HG03460 (cell line): ENCODE data around the gene SUPT4H1.

Source experiments
- ATAC-seq: cut with Tn5 transposase; IDR thresholded peaks from one replicate; pipeline ENCODE4 v1.9.1; 2021; ENCODE audit not compliant: unreplicated experiment

The SUPT4H1 gene

GRCh38 chr17:58365185-58365979, 13.4 kb upstream of the SUPT4H1 start:
- ATAC-seq: no peak

GRCh38 chr17:58364270-58364942, 12.4 kb upstream of the SUPT4H1 start:
- ATAC-seq: no peak

DNA sequence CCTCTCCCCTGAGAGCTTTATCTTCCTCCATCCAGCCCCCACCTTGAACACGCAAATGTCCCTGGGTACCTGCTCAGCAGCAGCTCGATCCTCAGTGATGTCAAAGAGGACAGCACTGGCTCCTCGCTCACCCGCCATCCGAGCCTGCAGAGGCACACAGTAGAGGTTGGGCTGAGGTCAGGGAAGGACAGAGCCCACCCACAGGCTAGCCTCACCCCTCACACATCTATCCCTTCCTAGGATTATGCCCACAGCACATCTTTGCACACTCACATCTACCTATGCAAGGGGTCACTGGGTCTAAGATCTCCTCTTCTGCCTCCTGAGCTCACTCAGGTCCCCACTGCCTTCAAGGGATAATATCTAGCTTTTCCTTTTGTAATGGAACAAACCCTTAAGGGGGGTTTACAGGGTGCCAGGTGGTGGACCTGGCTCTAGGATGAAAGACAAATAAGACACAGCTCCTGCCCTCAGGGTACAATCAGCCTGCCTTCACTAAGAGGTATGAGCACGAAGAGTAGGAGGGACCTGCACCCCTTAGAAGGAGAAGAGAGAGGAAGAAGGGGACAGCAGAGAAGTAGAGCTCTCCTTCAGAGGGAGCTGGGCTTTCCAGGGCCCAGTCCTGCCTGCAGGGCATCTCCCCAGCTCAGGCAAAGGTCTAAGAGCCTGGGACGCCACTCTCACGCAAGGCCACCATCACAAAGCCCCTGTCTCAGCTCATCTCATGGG, 11.6 kb upstream of the SUPT4H1 start:
- ATAC-seq: no peak

GRCh38 chr17:58362368-58363014, 10.5 kb upstream of the SUPT4H1 start:
- no peak for ATAC-seq

- no peak for ATAC-seq
These were observed 8.5 kb upstream of the SUPT4H1 start for GRCh38 chr17:58360296-58361063.

DNA sequence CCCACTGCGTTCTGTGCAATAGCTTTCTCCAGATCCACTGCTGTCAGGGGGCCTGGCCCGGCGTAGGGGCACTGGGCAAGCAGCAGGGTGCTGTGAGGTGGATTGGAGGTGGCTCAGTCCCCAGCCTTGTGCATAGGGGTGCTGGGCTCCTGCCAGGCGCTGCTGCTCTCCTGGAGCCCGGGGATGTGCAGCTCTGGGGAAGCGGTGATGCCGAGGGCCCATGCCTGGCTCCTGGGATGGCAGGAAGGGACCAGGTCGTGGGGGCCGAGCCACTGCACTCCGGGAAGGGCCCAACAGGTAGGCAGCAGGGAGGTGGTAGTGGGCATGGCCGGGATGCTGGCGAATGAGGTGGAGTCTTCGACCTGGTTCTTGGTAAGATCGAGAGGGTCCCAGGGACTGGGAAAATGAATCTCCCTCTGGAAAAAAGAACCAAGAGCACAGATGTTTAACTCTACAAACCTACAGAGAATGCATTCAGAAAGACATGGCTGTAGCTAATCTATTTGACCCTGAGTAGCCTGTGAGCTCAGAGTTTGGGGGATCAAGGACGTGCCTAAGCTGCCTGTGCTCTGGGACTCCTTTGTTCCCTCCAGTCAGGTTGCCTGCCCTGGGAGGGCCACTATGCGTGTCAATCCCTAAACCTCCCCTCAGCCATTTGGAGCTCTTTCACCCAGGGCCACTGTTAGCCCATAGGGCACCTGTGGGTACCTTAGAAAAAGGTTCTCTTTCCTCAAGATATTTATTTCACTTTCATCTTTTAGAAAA, 6.6 kb upstream of the SUPT4H1 start:
- no peak for ATAC-seq

DNA sequence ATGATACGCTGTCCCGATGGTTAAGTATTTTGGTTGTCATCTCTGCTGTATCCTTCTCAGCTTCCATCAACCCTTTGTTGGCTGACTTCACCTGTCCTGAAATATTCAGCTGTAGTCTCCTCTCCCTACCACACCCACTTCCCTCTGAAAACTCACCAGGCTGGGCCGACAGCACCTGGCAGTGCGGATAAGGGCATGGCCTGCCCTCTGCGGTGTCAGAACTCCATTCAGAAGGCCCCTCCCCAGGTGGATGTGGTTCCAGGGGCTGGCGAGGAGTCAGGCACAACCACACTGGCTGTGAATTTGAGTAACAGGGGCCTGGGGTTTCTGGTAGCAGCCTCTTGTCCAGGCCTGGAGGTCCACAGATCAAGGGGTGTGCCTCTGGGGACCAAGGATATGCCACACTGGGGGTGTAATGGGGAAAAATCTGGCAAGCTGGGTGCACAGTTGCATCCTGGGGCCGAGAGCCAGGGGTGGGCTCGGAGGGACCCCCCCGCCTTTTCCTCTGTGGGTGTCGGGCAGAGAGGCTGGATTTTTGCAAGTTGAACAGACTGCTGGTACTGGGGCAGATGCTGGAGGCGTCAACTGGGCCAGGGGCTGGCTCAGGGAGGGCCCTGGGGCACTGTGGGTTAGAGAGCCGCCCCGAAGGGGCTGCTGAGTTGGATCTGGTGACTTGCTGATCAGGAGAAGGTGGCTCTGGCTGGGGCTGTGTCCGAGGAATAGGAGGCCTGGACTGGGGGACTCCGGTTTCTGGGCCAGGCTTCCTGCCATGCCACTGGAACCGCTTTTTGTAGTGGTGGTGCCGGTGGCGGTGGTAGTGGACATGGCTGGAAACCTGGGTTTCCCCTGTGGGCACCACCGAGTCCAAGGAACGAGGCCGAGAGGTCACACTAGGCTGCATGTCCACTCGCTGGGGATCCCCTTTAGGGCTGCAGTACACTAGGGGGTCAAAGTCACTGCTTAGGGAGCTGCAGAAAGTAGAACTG, 5.6 kb upstream of the SUPT4H1 start:
- no peak for ATAC-seq

DNA sequence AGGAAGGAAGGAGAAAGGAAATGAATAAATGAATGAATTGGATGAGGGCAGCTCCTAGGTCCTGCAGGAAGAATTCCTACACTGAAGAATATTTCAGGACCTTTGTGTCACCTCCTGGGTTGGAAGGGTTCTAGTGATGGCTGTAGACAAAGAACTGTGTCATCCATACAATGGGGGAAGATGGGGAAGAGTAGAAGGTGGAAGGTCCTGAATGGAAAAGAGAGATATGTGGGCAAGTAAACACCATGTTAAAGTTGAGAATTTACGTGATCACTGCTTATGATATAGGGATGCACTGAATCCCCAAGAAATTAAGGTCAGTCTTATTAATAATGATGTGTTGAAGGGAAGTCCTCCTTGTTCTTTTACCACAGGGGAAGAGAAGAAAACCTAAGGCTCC, 4.2 kb upstream of the SUPT4H1 start:
- no peak for ATAC-seq

- no peak for ATAC-seq
These were observed 2.7 kb upstream of the SUPT4H1 start for GRCh38 chr17:58354541-58355216.

DNA sequence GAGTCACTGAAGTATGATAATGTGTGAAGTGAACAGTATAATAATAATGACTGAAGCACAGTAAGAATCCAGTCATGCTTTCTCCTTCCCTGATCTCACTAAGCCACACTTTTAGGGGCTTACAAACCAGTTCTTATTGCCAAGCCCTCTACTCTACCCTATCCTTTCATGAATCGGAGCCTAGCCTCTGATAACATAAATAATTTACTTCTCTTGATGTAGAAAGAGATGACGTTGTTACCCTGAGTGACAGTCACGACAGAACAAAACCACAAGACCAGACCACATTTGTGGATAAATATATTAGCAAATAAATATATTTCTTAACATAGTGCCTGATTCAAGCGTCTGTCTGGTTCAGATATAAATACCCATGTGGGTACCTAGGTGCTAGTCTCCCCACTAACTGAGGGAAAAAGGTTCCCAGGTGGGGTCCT, 1.4 kb upstream of the SUPT4H1 start:
- ATAC-seq: no peak

GRCh38 chr17:58352596-58353388, 791 bp upstream of the SUPT4H1 start:
- no peak for ATAC-seq

- no peak for ATAC-seq
These were observed 819 bp downstream of the SUPT4H1 start for GRCh38 chr17:58351182-58351581.

GRCh38 chr17:58348038-58348437, 4.0 kb downstream of the SUPT4H1 start:
- no peak for ATAC-seq

- no peak for ATAC-seq
These were observed 6.5 kb downstream of the SUPT4H1 start for GRCh38 chr17:58345500-58345899.

DNA sequence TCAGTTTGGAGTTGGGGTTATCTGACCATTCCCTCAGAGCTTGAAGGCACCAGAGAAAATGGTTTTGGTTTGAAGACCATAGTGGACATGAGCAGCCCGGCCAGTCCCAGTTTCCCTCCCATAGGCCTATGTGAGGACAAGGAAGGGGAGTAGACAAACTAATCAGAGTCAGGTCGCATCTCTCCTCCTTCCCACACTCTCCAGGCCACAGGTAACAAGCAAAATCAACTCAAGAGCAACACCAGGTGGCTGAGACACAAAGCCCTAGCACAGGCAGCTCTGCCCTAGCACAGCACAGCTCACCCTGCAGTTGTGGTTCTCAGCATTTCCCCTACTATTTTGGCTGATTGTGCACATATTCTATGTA, 7.2 kb downstream of the SUPT4H1 start:
- ATAC-seq: peak; percentile 55

- ATAC-seq: peak; percentile 78
These were observed 7.8 kb downstream of the SUPT4H1 start for GRCh38 chr17:58344047-58344790.

DNA sequence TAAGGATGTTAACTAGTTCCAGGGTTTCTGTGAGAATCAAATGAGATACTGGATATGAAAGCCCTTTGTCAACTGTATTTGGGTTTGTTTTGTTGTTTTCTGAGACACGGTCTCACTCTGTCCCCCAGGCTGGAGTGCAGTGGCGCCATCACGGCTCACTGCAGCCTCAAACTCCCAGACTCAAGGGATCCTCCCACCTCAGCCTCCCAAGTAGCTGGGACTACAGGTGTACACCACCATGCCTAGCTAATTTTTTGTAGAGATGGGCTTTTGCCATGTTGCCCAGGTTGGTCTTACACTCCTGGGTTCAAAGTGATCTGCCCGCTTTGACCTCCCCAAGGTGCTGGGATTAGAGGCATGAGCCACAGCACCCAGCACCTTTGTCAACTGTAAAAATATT, 8.9 kb downstream of the SUPT4H1 start:
- no peak for ATAC-seq
